Neural cell (in vitro differentiated cells): ENCODE measurements around the gene PLPP1. TPM values are rescaled to one million over a fixed set of nuclear protein-coding genes. Genes with fewer than 3 reads are reported as not detected.

ENCODE experiments used
- H2AFZ ChIP-seq: fragments of 200-600, 300-800 bp; sonication (generic), shearing (Covaris generic); 2 replicates; pipeline ENCODE4 v1.6.0; 2014; ENCODE audit warnings: low read depth, mild to moderate bottlenecking, antibody characterized with exemption, low read length, moderate library complexity
- H3F3A ChIP-seq: fragments of 200-600 bp; shearing (Covaris generic); 2 replicates; pipeline ENCODE4 v1.6.1; 2016; ENCODE audit warnings: mild to moderate bottlenecking, moderate library complexity, mixed read lengths, antibody characterized with exemption, low read length; ENCODE audit not compliant: insufficient read depth, poor library complexity, severe bottlenecking
- H3K27ac ChIP-seq: fragments of 200-600, 300-800 bp; sonication (generic), shearing (Covaris generic); 2 replicates; pipeline ENCODE4 v1.5.1; 2014; ENCODE audit warnings: mild to moderate bottlenecking, low read length, moderate library complexity
- H3K27me3 ChIP-seq: fragments of 300-800, 200-600 bp; sonication (generic), shearing (Covaris generic); 2 replicates; pipeline ENCODE4 v1.6.0; 2014; ENCODE audit warnings: mild to moderate bottlenecking, low read depth, low read length, moderate library complexity; ENCODE audit not compliant: insufficient read depth
- H3K36me3 ChIP-seq: fragments of 300-800, 200-600 bp; sonication (generic), shearing (Covaris generic); 2 replicates; pipeline ENCODE4 v1.5.1; 2014; ENCODE audit warnings: mild to moderate bottlenecking, antibody characterized with exemption, low read length, moderate library complexity; ENCODE audit not compliant: insufficient read depth
- H3K4me2 ChIP-seq: fragments of 300-800, 200-600 bp; sonication (generic), shearing (Covaris generic); 2 replicates; pipeline ENCODE4 v1.6.0; 2014; ENCODE audit warnings: mild to moderate bottlenecking, low read length
- H3K4me3 ChIP-seq: fragments of 300-800, 200-600 bp; sonication (generic), shearing (Covaris generic); 2 replicates; pipeline ENCODE4 v1.5.1; 2014; ENCODE audit warnings: mild to moderate bottlenecking, low read length, moderate library complexity
- H3K79me2 ChIP-seq: fragments of 200-600 bp; shearing (Covaris generic); replicated peaks from 2 replicates; pipeline ENCODE4 v1.6.0; 2014; ENCODE audit warnings: mild to moderate bottlenecking, low read length, moderate library complexity; ENCODE audit not compliant: insufficient read depth
- H3K9ac ChIP-seq: fragments of 300-800, 200-600 bp; sonication (generic), shearing (Covaris generic); 2 replicates; pipeline ENCODE4 v1.6.1; 2016; ENCODE audit warnings: mild to moderate bottlenecking, low read length, mixed read lengths
- H3K9me2 ChIP-seq: fragments of 200-600 bp; shearing (Covaris generic); 2 replicates; pipeline ENCODE4 v1.6.1; 2016; ENCODE audit warnings: mild to moderate bottlenecking, low read length, mixed read lengths; ENCODE audit not compliant: insufficient read depth
- H3K9me3 ChIP-seq: fragments of 200-600, 300-800 bp; sonication (generic), shearing (Covaris generic); 2 replicates; pipeline ENCODE4 v1.6.1; 2016; ENCODE audit warnings: mild to moderate bottlenecking, mixed run types, low read length, moderate library complexity, mixed read lengths
- H4K20me1 ChIP-seq: fragments of 200-600 bp; shearing (Covaris generic); 2 replicates; pipeline ENCODE4 v1.6.1; 2016; ENCODE audit warnings: mild to moderate bottlenecking, mixed run types; ENCODE audit not compliant: insufficient read depth
- CTCF ChIP-seq: fragments of 450-650 bp; IDR thresholded peaks from 2 replicates; pipeline ENCODE4 v1.5.1; 2014; ENCODE audit warnings: antibody characterized with exemption, mild to moderate bottlenecking, moderate library complexity; ENCODE audit not compliant: poor library complexity, severe bottlenecking
- EP300 ChIP-seq: fragments of 450-650 bp; conservative IDR thresholded peaks from 2 replicates; pipeline ENCODE4 v1.6.1; 2014; ENCODE audit warnings: antibody characterized with exemption, mild to moderate bottlenecking, moderate library complexity; ENCODE audit not compliant: poor library complexity, severe bottlenecking
- EZH2 ChIP-seq: fragments of 200-600, 300-800 bp; shearing (Covaris generic), sonication (generic); IDR thresholded peaks from 2 replicates; pipeline ENCODE4 v1.6.1; 2014; ENCODE audit warnings: antibody characterized with exemption, low read length, borderline replicate concordance, mild to moderate bottlenecking; ENCODE audit not compliant: insufficient read depth, poor library complexity, severe bottlenecking
- MXI1 ChIP-seq: fragments of 450-650 bp; conservative IDR thresholded peaks from 2 replicates; pipeline ENCODE4 v1.6.1; 2014; ENCODE audit warnings: antibody characterized with exemption, mild to moderate bottlenecking; ENCODE audit not compliant: poor library complexity, severe bottlenecking
- POLR2AphosphoS5 ChIP-seq: IDR thresholded peaks from 2 replicates; pipeline ENCODE4 v1.6.1; 2012
- RAD21 ChIP-seq: fragments of 450-650 bp; conservative IDR thresholded peaks from 2 replicates; pipeline ENCODE4 v1.6.1; 2014; ENCODE audit warnings: antibody characterized with exemption, mild to moderate bottlenecking, moderate library complexity
- REST ChIP-seq: IDR thresholded peaks from 2 replicates; pipeline ENCODE4 v1.6.1; 2012; ENCODE audit warnings: borderline replicate concordance
- TAF1 ChIP-seq: IDR thresholded peaks from 2 replicates; pipeline ENCODE4 v1.6.1; 2012; ENCODE audit warnings: low read depth
- polyA plus RNA-seq: library from polyadenylated mRNA; depleted of rRNA; stranded (reverse); fragments of >200 nt; gene quantifications from 2 replicates; pipeline ENCODE4 v1.2.3, GENCODE V29; 2014

PLPP1 gene
- polyA plus RNA-seq, 1 donor from 2014 or later = 33.9 TPM

GRCh38 chr5:55415071-55415470 is 119.7 kb downstream of the PLPP1 start:
- H3K4me2 ChIP-seq = no peak overlapping the region
- H3K27ac ChIP-seq = no peak overlapping the region
- H3K79me2 ChIP-seq = no peaks in the 10 kb centered on the region
- H3K4me3 ChIP-seq = no peak overlapping the region
- no peaks in the 10 kb centered on the region for H3K9me3 ChIP-seq
- H3F3A ChIP-seq = no peaks in the 10 kb centered on the region
- H2AFZ ChIP-seq = no peak overlapping the region
- H3K36me3 ChIP-seq = no peaks in the 10 kb centered on the region
- H4K20me1 ChIP-seq = no peaks in the 10 kb centered on the region
- no peaks in the 10 kb centered on the region for H3K27me3 ChIP-seq
- no peak for TF ChIP-seq TAF1
- TF ChIP-seq EP300 = no peak
- TF ChIP-seq MXI1 = no peak
- TF ChIP-seq CTCF = no peak
- no peak for TF ChIP-seq EZH2
- no peak overlapping the region for H3K9ac ChIP-seq
- H3K9me2 ChIP-seq = no peaks in the 10 kb centered on the region

GRCh38 chr5:55413644-55414043 is 121.1 kb downstream of the PLPP1 start:
- Histone ChIP-seq H3K9me2 (no peaks in the 10 kb centered on the region), H3K27me3 (no peaks in the 10 kb centered on the region), H4K20me1 (no peaks in the 10 kb centered on the region), H3K4me3 (no peak overlapping the region), H3K79me2 (no peaks in the 10 kb centered on the region), H3K4me2 (no peak overlapping the region), H3K27ac (no peak overlapping the region), H3K36me3 (no peaks in the 10 kb centered on the region), H3K9ac (no peak overlapping the region), H3F3A (no peaks in the 10 kb centered on the region), H2AFZ (no peak overlapping the region), H3K9me3 (no peaks in the 10 kb centered on the region)
- TF ChIP-seq TAF1 (no peak), MXI1 (no peak), EZH2 (no peak), REST (no peak), RAD21 (no peak), EP300 (no peak), CTCF (no peak), POLR2AphosphoS5 (no peak)
